ENCODE measurements around the gene COX17. TPM values are rescaled to one million over a fixed set of nuclear protein-coding genes. Genes with fewer than 3 reads are reported as not detected.

COX17 gene
- total and polyA plus RNA-seq, 2 of the 13 experiments (the other 11 are each of a cell fraction or from before 2014, with no cell fraction given): 41.4 to 51.0 TPM

GRCh38 chr3:119676771-119677640, at the start of gene COX17 (continued):
- TF ChIP-seq, protein P1, sequence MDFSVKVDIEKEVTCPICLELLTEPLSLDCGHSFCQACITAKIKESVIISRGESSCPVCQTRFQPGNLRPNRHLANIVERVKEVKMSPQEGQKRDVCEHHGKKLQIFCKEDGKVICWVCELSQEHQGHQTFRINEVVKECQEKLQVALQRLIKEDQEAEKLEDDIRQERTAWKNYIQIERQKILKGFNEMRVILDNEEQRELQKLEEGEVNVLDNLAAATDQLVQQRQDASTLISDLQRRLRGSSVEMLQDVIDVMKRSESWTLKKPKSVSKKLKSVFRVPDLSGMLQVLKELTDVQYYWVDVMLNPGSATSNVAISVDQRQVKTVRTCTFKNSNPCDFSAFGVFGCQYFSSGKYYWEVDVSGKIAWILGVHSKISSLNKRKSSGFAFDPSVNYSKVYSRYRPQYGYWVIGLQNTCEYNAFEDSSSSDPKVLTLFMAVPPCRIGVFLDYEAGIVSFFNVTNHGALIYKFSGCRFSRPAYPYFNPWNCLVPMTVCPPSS (IDR thresholded peaks at IDR 0.05): no peak
- TF ChIP-seq ZNF264 (CRISPR knock-in tag; IDR thresholded peaks at IDR 0.05) (no peak; the same call in 1 of the 2 replicates), ZNF883 (CRISPR knock-in tag; IDR thresholded peaks at IDR 0.05; ENCODE audit: not compliant biosample characterization) (peak; percentile 64), NFKB2 (CRISPR knock-in tag; IDR thresholded peaks at IDR 0.05; ENCODE audit: borderline replicate concordance) (peak; percentile 31; the same call in 1 of the 2 replicates), SP5 (CRISPR knock-in tag; IDR thresholded peaks at IDR 0.05; ENCODE audit: borderline replicate concordance, low read depth) (peak; percentile 20; the same call in 1 of the 2 replicates), TEAD3 (CRISPR knock-in tag; optimal IDR thresholded peaks at IDR 0.05; ENCODE audit: borderline replicate concordance) (peak; percentile 72), ZNF878 (CRISPR knock-in tag; IDR thresholded peaks at IDR 0.05) (no peak), ZNF501 (CRISPR knock-in tag; IDR thresholded peaks at IDR 0.05) (peak; percentile 64), ZFAT (CRISPR knock-in tag; conservative IDR thresholded peaks at IDR 0.05) (no peak), FOXO4 (CRISPR knock-in tag; conservative IDR thresholded peaks at IDR 0.05) (no peak), MLXIP (CRISPR knock-in tag; IDR thresholded peaks at IDR 0.05; ENCODE audit: borderline replicate concordance) (no peak), NR2F1 (CRISPR knock-in tag; IDR thresholded peaks at IDR 0.05) (peak; percentile 80 to 84), RCOR2 (CRISPR knock-in tag; IDR thresholded peaks at IDR 0.05) (no peak), ZMYM4 (CRISPR knock-in tag; IDR thresholded peaks at IDR 0.05) (peak; percentile 95), POLR2A (IDR thresholded peaks at IDR 0.05; ENCODE audit: insufficient read depth in 1 of 2, low read depth in 2 of 2, low read length in 2 of 2) (peak; percentile 61), HDAC2 (CRISPR knock-in tag; IDR thresholded peaks at IDR 0.05) (peak; percentile 64; the same call in 1 of the 2 replicates), MAX (IDR thresholded peaks at IDR 0.05) (peak; percentile 51; the same call in 1 of the 2 replicates), GPN1 (CRISPR knock-in tag; IDR thresholded peaks at IDR 0.05; ENCODE audit: borderline replicate concordance) (no peak), ZSCAN9 (CRISPR knock-in tag; IDR thresholded peaks at IDR 0.05; ENCODE audit: borderline replicate concordance) (peak; percentile 13; the same call in 1 of the 2 replicates), ZNF367 (CRISPR knock-in tag; IDR thresholded peaks at IDR 0.05; ENCODE audit: borderline replicate concordance) (peak; percentile 14; the same call in 1 of the 2 replicates)
- TF ChIP-seq, protein P2, sequence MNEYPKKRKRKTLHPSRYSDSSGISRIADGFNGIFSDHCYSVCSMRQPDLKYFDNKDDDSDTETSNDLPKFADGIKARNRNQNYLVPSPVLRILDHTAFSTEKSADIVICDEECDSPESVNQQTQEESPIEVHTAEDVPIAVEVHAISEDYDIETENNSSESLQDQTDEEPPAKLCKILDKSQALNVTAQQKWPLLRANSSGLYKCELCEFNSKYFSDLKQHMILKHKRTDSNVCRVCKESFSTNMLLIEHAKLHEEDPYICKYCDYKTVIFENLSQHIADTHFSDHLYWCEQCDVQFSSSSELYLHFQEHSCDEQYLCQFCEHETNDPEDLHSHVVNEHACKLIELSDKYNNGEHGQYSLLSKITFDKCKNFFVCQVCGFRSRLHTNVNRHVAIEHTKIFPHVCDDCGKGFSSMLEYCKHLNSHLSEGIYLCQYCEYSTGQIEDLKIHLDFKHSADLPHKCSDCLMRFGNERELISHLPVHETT (CRISPR knock-in tag; conservative IDR thresholded peaks at IDR 0.05): peak; percentile 33; the same call in 1 of the 2 replicates
- TF ChIP-seq, protein P3, sequence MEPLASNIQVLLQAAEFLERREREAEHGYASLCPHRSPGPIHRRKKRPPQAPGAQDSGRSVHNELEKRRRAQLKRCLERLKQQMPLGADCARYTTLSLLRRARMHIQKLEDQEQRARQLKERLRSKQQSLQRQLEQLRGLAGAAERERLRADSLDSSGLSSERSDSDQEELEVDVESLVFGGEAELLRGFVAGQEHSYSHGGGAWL (CRISPR knock-in tag; IDR thresholded peaks at IDR 0.05): peak; percentile 47; the same call in 1 of the 2 replicates
